ENCODE results near the gene ELK4. TPM values are rescaled to one million over a fixed set of nuclear protein-coding genes. Genes with fewer than 3 reads are reported as not detected.

ELK4 gene
- total RNA-seq, 1 experiment from 2014 or later = 31.2 TPM

- Histone ChIP-seq H3T11ph (ENCODE audit: low read length) (no peak overlapping the region), H3K18ac (ENCODE audit: insufficient read length, low read depth, low read length) (no peak overlapping the region), H4K8ac (replicated peaks; ENCODE audit: insufficient read length, low read depth, low read length) (no peak overlapping the region), H2BK20ac (ENCODE audit: low read depth, low read length, poor library complexity, severe bottlenecking) (no peak overlapping the region), H4K91ac (ENCODE audit: insufficient read length, low read depth, low read length) (no peak overlapping the region), H3K4me2 (ENCODE audit: insufficient read depth, insufficient read length, low read length) (no peak overlapping the region), H3K27me3 (ENCODE audit: insufficient read depth, low read length) (no peaks in the 10 kb centered on the region), H3K27ac (ENCODE audit: insufficient read length, low read depth, low read length) (no peak overlapping the region), H3K23me2 (ENCODE audit: insufficient read length, low read depth, low read length, poor library complexity, severe bottlenecking) (no peaks in the 10 kb centered on the region), H3K4me1 (ENCODE audit: insufficient read depth, low read length) (no peaks in the 10 kb centered on the region), H2AFZ (ENCODE audit: low read length) (no peak overlapping the region), H2BK120ac (ENCODE audit: low read depth, low read length, poor library complexity, severe bottlenecking) (no peak overlapping the region), H3K14ac (ENCODE audit: insufficient read depth, low read length) (no peak overlapping the region), H3K23ac (ENCODE audit: insufficient read length, low read depth, low read length) (no peak overlapping the region), H3K79me1 (ENCODE audit: insufficient read depth, low read depth, low read length, poor library complexity, severe bottlenecking) (no peaks in the 10 kb centered on the region), H3K79me2 (ENCODE audit: insufficient read depth, low read length) (no peaks in the 10 kb centered on the region), H2BK12ac (ENCODE audit: insufficient read length, low read depth, low read length) (no peak overlapping the region), H2BK5ac (ENCODE audit: insufficient read length, low read length) (no peak overlapping the region), H2BK15ac (ENCODE audit: low read depth, low read length) (no peak overlapping the region), H4K5ac (ENCODE audit: insufficient read length, low read depth, low read length) (no peak overlapping the region), H3K4ac (ENCODE audit: low read depth, low read length) (no peak overlapping the region), H3K56ac (ENCODE audit: insufficient read length, low read depth, low read length) (no peak overlapping the region), H4K20me1 (ENCODE audit: control insufficient read depth, insufficient read depth, insufficient read length) (no peaks in the 10 kb centered on the region), H3K9me3 (ENCODE audit: control insufficient read depth, low read depth, low read length) (no peaks in the 10 kb centered on the region), H2AK5ac (ENCODE audit: insufficient read length, low read length) (no peak overlapping the region), H3K9ac (ENCODE audit: extremely low read depth, insufficient read length, low read length) (no peak overlapping the region)
- TF ChIP-seq CTCF (conservative IDR thresholded peaks at IDR 0.05) = peak; percentile 77
- peak; percentile 47 for DNase-seq
- Mint-ChIP-seq H3K4me1 (peaks cover 9 to 18% of the 10 kb centered on the region in 2 experiments; a peak in 3 of 4 replicates), H3K36me3 (ENCODE audit: insufficient read depth in 1 of 3, low read depth in 3 of 3) (no peaks in the 10 kb centered on the region), H3K4me3 (no peak overlapping the region), H3K27ac (no peak overlapping the region), H3K27me3 (ENCODE audit: low read depth) (peaks cover 18% of the 10 kb centered on the region), H3K9me3 (no peaks in the 10 kb centered on the region)
- WGBS (ENCODE audit: extremely low coverage, insufficient read length, low lambda C conversion rate) = no CpG with 5 or more reads among the region's 7 CpGs
These were observed 47.1 kb downstream of the ELK4 start for GRCh38 chr1:205584732-205585131.
